HepG2 (cell line): Measurements from ENCODE around the gene OLFM1. TPM values are rescaled to one million over a fixed set of nuclear protein-coding genes. Genes with fewer than 3 reads are reported as not detected.

Source experiments
- ATAC-seq: fragments of 200-7000 bp; cut with Tn5 transposase; 3 replicates; pipeline ENCODE4 v1.9.1; 2020; ENCODE audit warnings: mild to moderate bottlenecking, moderate library complexity
- BruUV-seq: library from RNA; stranded (reverse); fragments of 400-500 nt; replicated peaks from 2 replicates; lab custom pipeline; 2021; lab: Mats Ljungman, UMichigan
- CTCF ChIA-PET: fragments of 300-600 bp; formaldehyde crosslinking; extraction: SDS; loops from one replicate; lab custom pipeline; 2021; ENCODE audit warnings: low total read pairs, inconsistent platforms, low intra/inter-chr PET ratio; lab: Yijun Ruan, JAX
- POLR2A ChIA-PET: fragments of 350-600 bp; sonication (Branson Sonifier 250); formaldehyde crosslinking; loops from one replicate; lab custom pipeline; 2020; ENCODE audit warnings: antibody characterized with exemption, inconsistent platforms; lab: Yijun Ruan, JAX
- DNase-seq: peaks from one replicate; pipeline ENCODE4 v3.0.0-alpha.2; 2015; ENCODE audit warnings: low spot score
- FAIRE-seq: peaks from 3 replicates; lab custom pipeline; 2011; peaks lifted over from hg19 to GRCh38; lab: Jason Lieb, UNC
- H2AFZ ChIP-seq: one replicate; pipeline ENCODE4 v1.6.1; 2011; ENCODE audit warnings: low read length, inconsistent platforms
- H3K27ac ChIP-seq: fragments of 300-600 bp; 3 replicates; pipeline ENCODE4 v1.8.0; 2011; ENCODE audit warnings: mixed run types, mild to moderate bottlenecking, mixed read lengths, low read length, inconsistent platforms; ENCODE audit not compliant: insufficient read depth; ENCODE audit errors: extremely low read length
- H3K27me3 ChIP-seq, 2 experiments: fragments of 200-600 bp in 1 of 2; 2 replicates in 1 of 2; 3 replicates in 1 of 2; pipeline versions ENCODE4 v1.6.0 to v1.8.0; 2011; ENCODE audit warnings: low read length in 2 of 2, mild to moderate bottlenecking in 2 of 2, moderate library complexity in 2 of 2, inconsistent platforms in 1 of 2; ENCODE audit not compliant: insufficient read depth in 2 of 2, control insufficient read depth in 1 of 2
- H3K36me3 ChIP-seq, 2 experiments: fragments of 200-600 bp in 1 of 2; replicated peaks in 1 of 2; 2 replicates in 1 of 2; 3 replicates in 1 of 2; pipeline versions ENCODE4 v1.5.1 to v1.8.0; 2011; ENCODE audit warnings: low read length in 2 of 2, inconsistent platforms in 1 of 2; ENCODE audit not compliant: insufficient read depth in 2 of 2, control insufficient read depth in 1 of 2
- H3K4me1 ChIP-seq: 2 replicates; pipeline ENCODE4 v1.5.1; 2012; ENCODE audit warnings: low read length, inconsistent platforms; ENCODE audit not compliant: insufficient read depth
- H3K4me2 ChIP-seq: 2 replicates; pipeline ENCODE4 v1.6.0; 2011; ENCODE audit warnings: low read depth, low read length, inconsistent platforms
- H3K4me3 ChIP-seq, 3 experiments: fragments of 200-600 bp in 1 of 3; sonication (generic), shearing (Covaris generic) in 1 of 3; replicated peaks in 1 of 3; 2 replicates each; pipeline ENCODE4 v1.5.1; 2011 to 2016; ENCODE audit warnings: low read length in 3 of 3, inconsistent platforms in 2 of 3, low read depth in 2 of 3, mild to moderate bottlenecking in 2 of 3, control low read depth in 1 of 3, mixed read lengths in 1 of 3; ENCODE audit not compliant: insufficient read depth in 1 of 3
- H3K79me2 ChIP-seq: one replicate; pipeline ENCODE4 v1.6.1; 2011; ENCODE audit warnings: low read length, inconsistent platforms; ENCODE audit not compliant: insufficient read depth
- H3K9ac ChIP-seq: 2 replicates; pipeline ENCODE4 v1.6.0; 2011; ENCODE audit warnings: mild to moderate bottlenecking, low read depth, low read length, inconsistent platforms; ENCODE audit not compliant: insufficient read depth
- H3K9me3 ChIP-seq: 2 replicates; pipeline ENCODE4 v1.5.1; 2012; ENCODE audit warnings: mild to moderate bottlenecking, low read length
- H4K20me1 ChIP-seq: 2 replicates; pipeline ENCODE4 v1.6.0; 2011; ENCODE audit warnings: inconsistent platforms, mild to moderate bottlenecking, low read length, moderate library complexity; ENCODE audit not compliant: insufficient read depth
- BRCA1 ChIP-seq: sonication (generic); formaldehyde crosslinking; IDR thresholded peaks from 2 replicates; pipeline ENCODE4 v1.4.0; 2020; ENCODE audit warnings: missing genetic modification reagents
- CBFB ChIP-seq: sonication (generic); formaldehyde crosslinking; IDR thresholded peaks from 2 replicates; pipeline ENCODE4 v1.4.0; 2020; ENCODE audit warnings: missing genetic modification reagents
- MTF2 ChIP-seq: sonication (generic); formaldehyde crosslinking; IDR thresholded peaks from 2 replicates; pipeline ENCODE4 v1.5.0; 2020; ENCODE audit warnings: missing genetic modification reagents, borderline replicate concordance
- SMC3 ChIP-seq: IDR thresholded peaks from 2 replicates; pipeline ENCODE4 v1.6.1; 2011; ENCODE audit warnings: low read length, improper control_type of control experiment
- ZNF557 ChIP-seq: sonication (generic); formaldehyde crosslinking; IDR thresholded peaks from 2 replicates; pipeline ENCODE4 v1.4.0; 2020; ENCODE audit warnings: missing genetic modification reagents
- WGBS: methylation state at CpG from one replicate; pipeline ENCODE4 v1.1.6; 2017; ENCODE audit warnings: low lambda C conversion rate; 5-methylcytosine and 5-hydroxymethylcytosine counted together
- in situ Hi-C: cut with HindIII; loops from 2 replicates; pipeline ENCODE4 v1.10.0; 2017; ENCODE audit warnings: low pct_unique_long_range_greater_than_20kb; ENCODE audit not compliant: extremely low pct_ligation_motif_present
- intact Hi-C: fragments of 100-400 bp; cut with micrococcal nuclease; formaldehyde crosslinking; loops from one replicate; pipeline ENCODE4 v1.10.0; 2022; ENCODE audit not compliant: unreplicated experiment
- polyA plus RNA-seq, 8 experiments: library from polyadenylated mRNA; depleted of rRNA in 3 of 8; stranded (reverse) in 7 of 8; unstranded in 1 of 8; fragments of >200 nt; fragmentation: Illumina TruSeq in 4 of 8; extraction: Trizol in 4 of 8; gene quantifications; 2 replicates each; pipeline versions ENCODE4 v1.2.1 to v1.2.3, GENCODE V29; 2011 to 2016; ENCODE audit warnings: low read depth in 4 of 8, missing spikeins in 1 of 8, mixed read lengths in 1 of 8; ENCODE audit not compliant: insufficient read depth in 1 of 8
- total RNA-seq, 5 experiments: library from RNA; depleted of rRNA; stranded (reverse); fragments of >200 nt; fragmentation: Illumina TruSeq; extraction: Trizol; gene quantifications; 2 replicates each; pipeline ENCODE4 v1.2.3, GENCODE V29; 2016; ENCODE audit warnings: low read depth in 1 of 5
- TF ChIP-seq, protein P1 (sequence below): sonication (generic); formaldehyde crosslinking; IDR thresholded peaks from 2 replicates; pipeline ENCODE4 v1.4.0; 2020; ENCODE audit warnings: missing genetic modification reagents
- TF ChIP-seq, protein P2 (sequence below): sonication (generic); formaldehyde crosslinking; IDR thresholded peaks from 2 replicates; pipeline ENCODE4 v1.5.0; 2020; ENCODE audit warnings: mild to moderate bottlenecking, missing genetic modification reagents
- TF ChIP-seq, protein P3 (sequence below), 2 experiments: sonication (generic) in 1 of 2; formaldehyde crosslinking in 1 of 2; IDR thresholded peaks; 2 replicates each; pipeline versions ENCODE4 v1.5.1 to v1.6.1; 2011 to 2020; ENCODE audit warnings: borderline replicate concordance in 1 of 2, low read depth in 1 of 2, low read length in 1 of 2, mild to moderate bottlenecking in 1 of 2, missing genetic modification reagents in 1 of 2, moderate library complexity in 1 of 2
- TF ChIP-seq, protein P4 (sequence below): IDR thresholded peaks from 2 replicates; pipeline ENCODE4 v1.6.1; 2016; ENCODE audit warnings: control low read depth

The OLFM1 gene
- total and polyA plus RNA-seq, 2 of the 13 experiments (the other 11 are each of a cell fraction or from before 2014, with no cell fraction given) = not detected

DNA sequence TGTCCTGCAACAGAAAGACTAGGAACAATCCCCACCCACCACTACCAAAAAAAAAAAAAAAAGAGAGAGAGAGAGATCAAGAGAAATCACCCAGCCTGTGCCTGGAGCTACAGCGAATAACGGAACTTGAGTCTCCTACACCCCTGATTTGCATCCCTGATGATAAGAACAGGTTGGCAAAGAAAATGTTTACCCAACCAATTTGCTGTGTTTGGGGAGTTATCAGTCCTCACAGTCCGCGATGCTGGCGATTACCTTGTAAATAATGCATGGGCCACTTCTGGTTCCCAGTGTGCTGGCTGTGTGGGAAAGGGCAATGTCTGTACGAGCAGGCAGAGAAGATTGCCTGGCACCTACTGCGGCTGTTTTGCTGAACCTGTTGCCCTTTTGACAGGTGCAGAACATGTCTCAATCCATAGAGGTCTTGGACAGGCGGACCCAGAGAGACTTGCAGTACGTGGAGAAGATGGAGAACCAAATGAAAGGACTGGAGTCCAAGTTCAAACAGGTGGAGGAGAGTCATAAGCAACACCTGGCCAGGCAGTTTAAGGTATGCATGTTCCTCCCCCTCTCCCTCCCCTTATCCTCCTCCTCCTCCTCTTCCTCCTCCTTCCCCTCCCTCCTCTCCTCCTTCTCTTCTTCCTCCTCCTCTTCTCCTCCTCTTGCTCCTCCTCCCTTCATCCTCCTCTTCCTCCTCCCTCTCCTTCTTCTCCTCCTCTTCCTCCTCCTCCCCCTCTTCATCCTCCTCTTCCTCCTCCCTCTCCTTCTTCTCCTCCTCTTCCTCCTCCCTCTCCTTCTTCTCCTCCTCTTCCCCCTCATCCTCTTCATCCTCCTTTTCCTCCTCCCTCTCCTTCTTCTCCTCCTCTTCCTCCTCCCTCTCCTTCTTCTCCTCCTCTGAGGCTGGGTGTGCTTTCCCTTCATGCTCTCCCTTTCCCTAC is 8.3 kb downstream of the OLFM1 start:
- Histone ChIP-seq H3K27ac (no peak overlapping the region), H3K9me3 (no peaks in the 10 kb centered on the region), H3K4me3 (no peak overlapping the region), H3K9ac (no peak overlapping the region), H4K20me1 (no peaks in the 10 kb centered on the region), H3K79me2 (no peaks in the 10 kb centered on the region), H3K27me3 (peaks cover 0 to 16% of the 10 kb centered on the region in 2 experiments; a peak in 2 of 5 replicates), H3K36me3 (no peaks in the 10 kb centered on the region), H3K4me1 (no peaks in the 10 kb centered on the region), H3K4me2 (no peak overlapping the region), H2AFZ (no peak overlapping the region)
- 1% methylated on average over 6 of the region's 9 CpGs for WGBS
- no peak for FAIRE-seq
- intact Hi-C loops = no loop called here
- ChIA-PET CTCF (no interaction called here), POLR2A (no interaction called here)
- BruUV-seq = no TSS peak
- ATAC-seq = no peak
- in situ Hi-C loops = no loop called here
- DNase-seq = no peak
- TF ChIP-seq, protein P1, sequence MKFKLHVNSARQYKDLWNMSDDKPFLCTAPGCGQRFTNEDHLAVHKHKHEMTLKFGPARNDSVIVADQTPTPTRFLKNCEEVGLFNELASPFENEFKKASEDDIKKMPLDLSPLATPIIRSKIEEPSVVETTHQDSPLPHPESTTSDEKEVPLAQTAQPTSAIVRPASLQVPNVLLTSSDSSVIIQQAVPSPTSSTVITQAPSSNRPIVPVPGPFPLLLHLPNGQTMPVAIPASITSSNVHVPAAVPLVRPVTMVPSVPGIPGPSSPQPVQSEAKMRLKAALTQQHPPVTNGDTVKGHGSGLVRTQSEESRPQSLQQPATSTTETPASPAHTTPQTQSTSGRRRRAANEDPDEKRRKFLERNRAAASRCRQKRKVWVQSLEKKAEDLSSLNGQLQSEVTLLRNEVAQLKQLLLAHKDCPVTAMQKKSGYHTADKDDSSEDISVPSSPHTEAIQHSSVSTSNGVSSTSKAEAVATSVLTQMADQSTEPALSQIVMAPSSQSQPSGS (CRISPR knock-in tag) = no peak
- TF ChIP-seq, protein P2, sequence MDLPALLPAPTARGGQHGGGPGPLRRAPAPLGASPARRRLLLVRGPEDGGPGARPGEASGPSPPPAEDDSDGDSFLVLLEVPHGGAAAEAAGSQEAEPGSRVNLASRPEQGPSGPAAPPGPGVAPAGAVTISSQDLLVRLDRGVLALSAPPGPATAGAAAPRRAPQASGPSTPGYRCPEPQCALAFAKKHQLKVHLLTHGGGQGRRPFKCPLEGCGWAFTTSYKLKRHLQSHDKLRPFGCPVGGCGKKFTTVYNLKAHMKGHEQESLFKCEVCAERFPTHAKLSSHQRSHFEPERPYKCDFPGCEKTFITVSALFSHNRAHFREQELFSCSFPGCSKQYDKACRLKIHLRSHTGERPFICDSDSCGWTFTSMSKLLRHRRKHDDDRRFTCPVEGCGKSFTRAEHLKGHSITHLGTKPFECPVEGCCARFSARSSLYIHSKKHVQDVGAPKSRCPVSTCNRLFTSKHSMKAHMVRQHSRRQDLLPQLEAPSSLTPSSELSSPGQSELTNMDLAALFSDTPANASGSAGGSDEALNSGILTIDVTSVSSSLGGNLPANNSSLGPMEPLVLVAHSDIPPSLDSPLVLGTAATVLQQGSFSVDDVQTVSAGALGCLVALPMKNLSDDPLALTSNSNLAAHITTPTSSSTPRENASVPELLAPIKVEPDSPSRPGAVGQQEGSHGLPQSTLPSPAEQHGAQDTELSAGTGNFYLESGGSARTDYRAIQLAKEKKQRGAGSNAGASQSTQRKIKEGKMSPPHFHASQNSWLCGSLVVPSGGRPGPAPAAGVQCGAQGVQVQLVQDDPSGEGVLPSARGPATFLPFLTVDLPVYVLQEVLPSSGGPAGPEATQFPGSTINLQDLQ = no peak
- TF ChIP-seq MTF2 (CRISPR knock-in tag) (no peak), BRCA1 (CRISPR knock-in tag) (no peak), ZNF557 (CRISPR knock-in tag) (no peak), SMC3 (no peak), CBFB (CRISPR knock-in tag) (no peak)
- TF ChIP-seq, protein P3, sequence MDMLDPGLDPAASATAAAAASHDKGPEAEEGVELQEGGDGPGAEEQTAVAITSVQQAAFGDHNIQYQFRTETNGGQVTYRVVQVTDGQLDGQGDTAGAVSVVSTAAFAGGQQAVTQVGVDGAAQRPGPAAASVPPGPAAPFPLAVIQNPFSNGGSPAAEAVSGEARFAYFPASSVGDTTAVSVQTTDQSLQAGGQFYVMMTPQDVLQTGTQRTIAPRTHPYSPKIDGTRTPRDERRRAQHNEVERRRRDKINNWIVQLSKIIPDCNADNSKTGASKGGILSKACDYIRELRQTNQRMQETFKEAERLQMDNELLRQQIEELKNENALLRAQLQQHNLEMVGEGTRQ (IDR thresholded peaks at IDR 0.05; ENCODE audit: low read depth, low read length) = no peak
- TF ChIP-seq, protein P3 (CRISPR knock-in tag; IDR thresholded peaks at IDR 0.05; ENCODE audit: borderline replicate concordance) = no peak
- TF ChIP-seq, protein P4, sequence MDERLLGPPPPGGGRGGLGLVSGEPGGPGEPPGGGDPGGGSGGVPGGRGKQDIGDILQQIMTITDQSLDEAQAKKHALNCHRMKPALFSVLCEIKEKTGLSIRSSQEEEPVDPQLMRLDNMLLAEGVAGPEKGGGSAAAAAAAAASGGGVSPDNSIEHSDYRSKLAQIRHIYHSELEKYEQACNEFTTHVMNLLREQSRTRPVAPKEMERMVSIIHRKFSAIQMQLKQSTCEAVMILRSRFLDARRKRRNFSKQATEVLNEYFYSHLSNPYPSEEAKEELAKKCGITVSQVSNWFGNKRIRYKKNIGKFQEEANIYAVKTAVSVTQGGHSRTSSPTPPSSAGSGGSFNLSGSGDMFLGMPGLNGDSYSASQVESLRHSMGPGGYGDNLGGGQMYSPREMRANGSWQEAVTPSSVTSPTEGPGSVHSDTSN (CRISPR knock-in tag) = no peak
